Activated CD4-positive, alpha-beta T cell treated with anti-CD3 and anti-CD28 coated beads, Interleukin-2, amount 50 U/mL, for 48 hours (primary cell): ENCODE results near the gene ZFAND3.

ENCODE experiments used
- DNase-seq, 2 experiments: peaks; one replicate each; pipeline ENCODE4 v3.0.0-alpha.2; 2020

The ZFAND3 gene

DNA sequence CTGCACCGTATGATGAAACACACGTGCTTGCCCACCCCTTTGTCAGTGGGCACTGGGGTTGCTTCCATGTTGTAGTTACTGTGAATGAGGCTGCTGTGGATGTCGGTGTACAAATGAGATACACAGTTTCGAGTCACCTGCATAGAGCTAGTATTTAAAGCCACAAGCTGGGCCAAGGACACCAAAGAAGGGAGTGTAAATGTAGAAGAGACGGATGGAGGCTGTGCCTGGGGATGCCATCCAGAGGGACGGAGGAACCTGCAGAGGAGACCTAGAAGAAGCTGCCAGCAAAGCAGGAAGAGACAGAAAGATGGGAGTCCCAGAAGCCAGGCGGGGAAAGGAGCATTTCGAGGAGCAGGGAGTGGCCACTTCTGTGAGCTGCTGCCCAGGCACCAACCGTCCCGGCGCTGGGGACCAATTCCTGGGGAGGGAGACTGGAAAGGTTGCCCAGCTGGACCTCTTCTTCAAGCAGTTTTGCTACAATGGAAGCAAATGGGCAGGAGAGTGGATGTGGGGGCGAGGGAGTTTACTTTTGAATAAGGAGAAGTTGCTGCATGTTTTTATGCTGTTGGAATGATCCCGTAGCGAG, 339.3 kb downstream of the ZFAND3 start:
- DNase-seq: no peak

- DNase-seq: no peak
Measured at GRCh38 chr6:38159596-38159995, 340.1 kb downstream of the ZFAND3 start.

DNA sequence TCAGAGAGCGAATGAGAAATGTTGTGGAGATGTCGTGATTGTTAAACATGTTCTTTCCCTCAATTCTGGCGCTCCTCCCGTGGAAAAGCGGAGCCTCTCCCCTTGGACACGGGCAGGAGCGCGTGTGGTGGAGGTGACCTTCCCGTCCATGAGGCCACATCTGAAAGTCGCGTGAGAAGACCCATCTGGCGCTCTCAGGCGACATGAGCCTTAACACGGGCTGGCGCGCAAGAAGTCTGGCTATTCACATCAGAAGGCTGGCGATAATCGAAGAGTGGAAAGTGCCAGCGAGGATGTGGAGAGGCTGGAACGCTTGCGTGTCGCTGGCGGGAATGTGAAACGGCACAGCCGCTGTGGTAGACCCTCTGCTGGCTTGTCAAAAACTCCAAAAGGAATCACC, 341.3 kb downstream of the ZFAND3 start:
- DNase-seq: no peak

DNA sequence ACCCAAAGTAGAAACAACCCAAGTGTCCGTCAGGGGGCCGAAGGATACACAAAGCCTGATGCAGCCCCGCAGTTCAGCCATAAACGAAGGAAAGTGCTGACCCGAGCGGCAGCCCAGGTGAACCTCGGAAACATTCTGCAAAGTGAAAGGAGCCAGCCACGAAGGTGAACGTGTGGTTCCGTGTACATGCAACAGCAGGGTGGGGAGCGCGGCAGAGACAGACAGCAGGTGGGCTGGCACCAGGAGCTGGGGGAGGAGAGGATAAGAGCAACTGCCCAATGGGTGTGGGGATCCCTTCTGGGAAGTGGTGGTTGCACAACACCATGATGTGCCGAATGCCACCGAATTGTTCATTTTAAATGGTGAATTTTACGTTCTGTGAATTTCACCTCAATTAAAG, 341.8 kb downstream of the ZFAND3 start:
- no peak for DNase-seq

DNA sequence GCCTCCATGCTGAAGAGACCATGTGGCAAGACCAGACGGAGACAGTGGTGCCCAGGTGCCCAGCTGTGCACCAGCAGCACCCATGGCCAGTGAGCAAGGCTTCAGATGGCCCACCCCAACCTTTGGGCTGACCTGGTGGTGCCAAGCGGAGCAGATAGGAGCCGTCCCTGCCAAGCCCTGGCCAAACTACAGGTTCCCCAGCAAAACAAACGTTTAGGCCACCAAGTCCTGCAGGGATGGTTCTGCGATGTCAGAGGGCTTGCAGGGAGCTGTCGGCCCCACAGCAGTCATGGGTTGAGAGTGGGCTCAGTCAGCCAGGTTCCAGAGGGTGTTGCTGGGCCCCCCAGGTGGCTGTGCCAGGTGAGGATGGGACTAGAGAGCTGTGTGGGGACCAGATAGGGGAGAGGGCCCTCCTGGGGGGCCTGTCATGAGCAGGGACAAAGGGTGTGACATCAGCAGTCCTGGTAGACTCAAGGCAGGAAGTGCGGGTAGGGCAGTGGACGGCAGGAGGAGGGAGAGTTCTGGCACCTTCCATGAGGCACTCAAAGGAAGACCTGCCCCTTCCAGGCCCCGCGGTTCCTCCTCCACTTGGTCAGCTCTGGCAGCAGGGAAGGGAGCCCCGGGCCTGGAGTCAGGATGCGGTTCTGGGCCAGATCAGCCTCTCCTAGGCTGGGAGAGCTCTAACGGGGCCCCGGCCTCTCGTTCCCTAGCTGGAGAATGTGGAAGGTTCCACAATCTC, 342.4 kb downstream of the ZFAND3 start:
- no peak for DNase-seq

GRCh38 chr6:38162493-38163185, 343.1 kb downstream of the ZFAND3 start:
- DNase-seq: no peak

- DNase-seq: no peak
Measured at GRCh38 chr6:38163186-38164130, 343.9 kb downstream of the ZFAND3 start.

- DNase-seq: no peak
Measured at GRCh38 chr6:38164131-38164481, 344.6 kb downstream of the ZFAND3 start.

- no peak for DNase-seq
Measured at GRCh38 chr6:38164671-38165108, 345.2 kb downstream of the ZFAND3 start.

DNA sequence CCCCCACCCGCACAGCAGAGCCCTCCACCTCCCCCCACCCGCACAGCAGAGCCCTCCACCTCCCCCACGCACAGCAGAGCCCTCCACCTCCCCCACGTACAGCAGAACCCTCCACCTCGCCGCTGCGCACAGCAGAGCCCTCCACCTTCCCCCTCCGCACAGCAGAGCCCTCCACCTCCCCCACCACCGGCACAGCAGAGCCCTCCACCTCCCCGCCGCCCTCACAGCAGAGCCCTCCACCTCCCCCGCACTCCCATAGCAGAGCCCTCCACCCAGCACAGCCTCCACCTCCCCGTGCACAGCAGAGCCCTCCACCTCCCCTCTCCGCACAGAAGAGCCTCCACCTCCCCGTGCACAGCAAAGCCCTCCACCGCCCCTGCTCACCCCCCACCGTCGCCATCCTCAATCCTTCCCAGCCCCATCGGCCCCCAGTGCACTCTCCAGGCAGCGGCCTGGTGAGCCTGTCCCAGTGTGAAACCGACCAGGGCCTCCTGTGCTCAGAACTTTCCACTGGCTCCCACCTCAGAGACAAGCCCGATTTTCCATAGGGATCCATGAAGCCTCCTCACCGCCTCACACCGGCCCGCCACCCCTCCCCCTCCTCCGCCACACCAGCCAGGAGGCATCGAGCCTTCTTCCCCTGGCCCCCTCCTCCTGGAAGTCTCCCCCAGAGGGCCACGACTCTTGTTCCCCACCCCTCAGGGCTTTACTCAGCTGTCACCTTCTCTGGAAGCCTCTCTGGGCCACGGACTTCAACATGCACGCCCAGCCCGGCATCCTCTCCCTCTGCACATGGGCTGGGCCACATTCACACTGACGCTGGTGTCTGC, 347.1 kb downstream of the ZFAND3 start:
- DNase-seq: no peak

- no peak for DNase-seq
Measured at GRCh38 chr6:38167598-38167997, 348.1 kb downstream of the ZFAND3 start.

GRCh38 chr6:38168126-38168525, 348.6 kb downstream of the ZFAND3 start:
- no peak for DNase-seq

GRCh38 chr6:38168699-38169098, 349.2 kb downstream of the ZFAND3 start:
- DNase-seq: no peak

DNA sequence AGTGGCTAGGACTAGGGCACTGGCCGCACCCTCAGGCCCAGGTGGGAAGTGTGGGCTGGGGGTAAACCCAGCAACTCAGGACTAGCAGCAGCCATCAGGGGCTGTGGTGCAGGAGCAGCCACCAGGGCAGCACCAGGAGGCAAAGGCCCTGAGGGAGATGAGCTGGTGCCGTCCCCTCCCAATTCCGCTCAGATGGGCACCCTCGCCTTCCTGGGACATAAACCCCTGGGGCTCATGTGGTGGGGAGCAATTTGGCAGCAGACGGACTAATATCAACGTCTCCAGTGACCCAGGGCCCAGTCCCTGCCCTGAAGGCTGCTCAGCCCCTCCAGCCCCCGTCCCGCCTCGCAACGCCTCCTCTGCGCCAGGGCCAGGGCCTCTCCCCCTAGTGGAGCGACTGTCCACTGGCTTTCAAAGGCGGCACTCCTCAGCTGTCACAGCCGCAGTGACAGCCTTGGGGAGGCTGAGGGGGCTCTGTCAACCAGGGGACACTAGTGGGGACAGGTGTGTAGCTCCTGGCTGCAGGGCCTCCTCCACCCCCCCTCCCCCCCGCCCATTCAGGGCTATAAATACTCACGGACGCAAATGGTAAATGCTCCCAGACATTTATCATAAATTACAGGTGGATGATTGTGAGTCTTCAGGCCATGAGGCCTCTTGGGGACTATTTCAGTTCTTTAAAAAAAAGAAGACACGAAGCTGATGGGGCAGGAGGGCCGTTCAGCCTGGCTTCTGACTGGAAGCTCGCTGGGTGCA, 349.9 kb downstream of the ZFAND3 start:
- DNase-seq: no peak

DNA sequence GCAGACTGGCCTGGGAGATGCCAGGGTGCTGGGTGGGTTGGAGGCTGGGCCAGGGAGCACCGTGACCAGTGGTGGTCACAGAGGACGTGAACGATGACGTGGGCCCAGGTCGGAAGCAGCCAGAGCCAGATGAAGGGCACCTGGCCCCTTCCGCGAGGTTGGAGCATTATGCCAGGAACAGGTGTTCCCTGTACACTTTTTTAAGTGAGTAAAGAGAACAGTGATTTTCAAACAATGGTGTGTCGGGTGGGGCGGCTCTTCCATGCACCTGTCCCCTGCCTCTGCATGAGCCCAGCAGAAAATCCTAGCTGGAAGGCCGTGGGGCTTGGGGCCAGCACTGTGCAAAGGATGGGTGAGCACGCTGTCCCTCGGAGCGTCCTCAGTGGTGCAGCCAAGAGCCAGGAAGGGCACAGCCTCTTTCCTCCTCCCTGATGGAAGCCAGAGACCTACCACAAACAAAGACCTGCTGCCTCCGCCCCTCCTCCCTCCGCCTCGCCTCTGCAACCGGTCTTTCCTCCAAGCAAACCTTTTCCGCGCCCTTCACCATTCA, 350.5 kb downstream of the ZFAND3 start:
- DNase-seq: no peak

- no peak for DNase-seq
Measured at GRCh38 chr6:38170666-38171355, 351.3 kb downstream of the ZFAND3 start.

GRCh38 chr6:38171997-38172738, 352.6 kb downstream of the ZFAND3 start:
- DNase-seq: no peak

DNA sequence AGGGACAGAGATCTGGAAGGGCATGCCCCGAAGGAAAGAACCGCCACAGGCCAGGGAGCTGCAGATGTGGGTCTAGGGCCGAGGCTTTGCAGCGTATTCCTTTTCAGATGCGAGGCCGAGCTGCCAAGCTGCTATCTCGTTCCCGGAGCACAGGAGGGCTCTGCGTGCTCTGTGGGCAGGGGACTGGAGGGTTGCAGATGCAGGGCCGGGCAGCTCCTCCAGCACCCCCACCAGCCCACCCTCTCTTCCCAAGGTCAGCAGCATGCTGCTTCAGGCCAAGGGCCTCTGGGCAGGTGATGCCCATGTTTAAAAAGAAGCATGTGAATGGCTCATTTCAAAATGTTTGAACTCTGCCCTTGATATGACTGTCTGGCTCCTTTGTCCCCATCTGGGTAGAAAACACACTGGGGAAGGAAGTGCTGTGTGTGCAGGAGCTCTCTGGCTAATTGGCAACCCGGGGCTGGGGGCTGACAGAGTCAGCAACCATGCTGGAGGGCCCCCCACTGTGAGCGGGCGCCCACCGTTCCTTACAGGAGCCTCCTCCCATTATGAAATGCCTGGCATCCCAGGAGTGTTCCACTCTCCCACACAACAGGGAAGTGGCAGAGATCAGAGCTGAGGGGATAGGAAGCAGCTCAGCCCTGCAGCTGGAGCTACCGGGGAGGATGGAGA, 353.3 kb downstream of the ZFAND3 start:
- DNase-seq: no peak

- DNase-seq: no peak
Measured at GRCh38 chr6:38173909-38174308, 354.4 kb downstream of the ZFAND3 start.
